A549 (cell line): ENCODE data around the gene ZNF747. TPM values are rescaled to one million over a fixed set of nuclear protein-coding genes. Genes with fewer than 3 reads are reported as not detected.

Source experiments
- ATAC-seq, 2 experiments: fragments of 200-7000 bp in 1 of 2; fragments of >200 bp in 1 of 2; cut with Nextera tagmentation in 1 of 2; cut with Tn5 transposase in 1 of 2; 3 replicates each; pipeline versions ENCODE4 v1.8.0 to v1.9.1; 2018 to 2020; ENCODE audit warnings: mild to moderate bottlenecking in 1 of 2, moderate library complexity in 1 of 2
- CTCF ChIA-PET: fragments of 300-600 bp; sonication (Branson Sonifier 250); formaldehyde crosslinking; extraction: SDS; loops from one replicate; lab custom pipeline; 2021; ENCODE audit warnings: antibody characterized with exemption, inconsistent platforms; lab: Yijun Ruan, JAX
- POLR2A ChIA-PET: fragments of 350-600 bp; formaldehyde crosslinking; extraction: SDS; loops from one replicate; lab custom pipeline; 2021; ENCODE audit warnings: antibody characterized with exemption, inconsistent platforms; lab: Yijun Ruan, JAX
- DNase-seq, 2 experiments: peaks; one replicate each; pipeline versions ENCODE4 v3.0.0 to v3.0.0-alpha.2; 2011 to 2016; ENCODE audit warnings: low read depth in 1 of 2, low spot score in 1 of 2
- FAIRE-seq: peaks from 2 replicates; lab custom pipeline; 2011; peaks lifted over from hg19 to GRCh38; lab: Jason Lieb, UNC
- H3K27ac ChIP-seq, 2 experiments: fragments of >200 bp; sonication (Bioruptor Twin); formaldehyde crosslinking; 3 replicates each; pipeline ENCODE4 v1.5.1; 2016 to 2017
- H3K4me1 ChIP-seq: fragments of >200 bp; sonication (Bioruptor Twin); formaldehyde crosslinking; 3 replicates; pipeline ENCODE4 v1.6.1; 2016
- H3K4me2 ChIP-seq: fragments of >200 bp; sonication (Bioruptor Twin); formaldehyde crosslinking; 3 replicates; pipeline ENCODE4 v1.6.1; 2016
- H3K4me3 ChIP-seq: fragments of >200 bp; sonication (Bioruptor Twin); formaldehyde crosslinking; 3 replicates; pipeline ENCODE4 v1.5.1; 2016
- H3K9me3 ChIP-seq: fragments of >200 bp; sonication (Bioruptor Twin); formaldehyde crosslinking; 3 replicates; pipeline ENCODE4 v1.6.1; 2016
- ATOH8 ChIP-seq: fragments of 250-450 bp; sonication (Bioruptor Pico); IDR thresholded peaks from 2 replicates; pipeline ENCODE4 v1.5.0; 2020; ENCODE audit warnings: low read depth, mild to moderate bottlenecking, moderate library complexity
- BCL3 ChIP-seq: fragments of >200 bp; sonication (Bioruptor Twin); formaldehyde crosslinking; IDR thresholded peaks from 3 replicates; pipeline ENCODE4 v1.6.1; 2016
- CBX2 ChIP-seq: fragments of 200-600 bp; sonication (generic); IDR thresholded peaks from 2 replicates; pipeline ENCODE4 v1.6.1; 2016; ENCODE audit warnings: low read depth, mild to moderate bottlenecking, borderline replicate concordance
- CEBPB ChIP-seq, 2 experiments: fragments of >200 bp in 1 of 2; sonication (Bioruptor Twin) in 1 of 2; formaldehyde crosslinking in 1 of 2; IDR thresholded peaks; 2 replicates each; pipeline ENCODE4 v1.6.1; 2012 to 2016
- EHMT2 ChIP-seq: fragments of 200-600 bp; sonication (generic); IDR thresholded peaks from 2 replicates; pipeline ENCODE4 v1.6.1; 2016; ENCODE audit warnings: antibody characterized with exemption, low read depth, mild to moderate bottlenecking, moderate library complexity
- ELK1 ChIP-seq: fragments of 150-350 bp; IDR thresholded peaks from 2 replicates; pipeline ENCODE4 v1.6.1; 2014; ENCODE audit warnings: low read depth, mild to moderate bottlenecking, low read length
- ESRRA ChIP-seq: fragments of 150-350 bp; IDR thresholded peaks from 2 replicates; pipeline ENCODE4 v1.6.1; 2014; ENCODE audit warnings: mild to moderate bottlenecking, low read length, borderline replicate concordance
- FOSL2 ChIP-seq, 2 experiments: fragments of 450-650 bp in 1 of 2; fragments of >200 bp in 1 of 2; sonication (Bioruptor Twin) in 1 of 2; formaldehyde crosslinking; IDR thresholded peaks; 2 replicates each; pipeline versions ENCODE4 v1.5.0 to v1.6.1; 2016 to 2020; ENCODE audit warnings: mild to moderate bottlenecking in 1 of 2, moderate library complexity in 1 of 2
- HDAC2 ChIP-seq: fragments of 200-600 bp; sonication (generic); IDR thresholded peaks from 2 replicates; pipeline ENCODE4 v1.6.1; 2016
- HES2 ChIP-seq: fragments of >200 bp; sonication (Bioruptor Twin); formaldehyde crosslinking; IDR thresholded peaks from 2 replicates; pipeline ENCODE4 v1.6.1; 2016
- HOXA7 ChIP-seq: fragments of 250-450 bp; sonication (Bioruptor Pico); IDR thresholded peaks from 2 replicates; pipeline ENCODE4 v1.5.0; 2020; ENCODE audit warnings: mild to moderate bottlenecking, moderate library complexity
- JUN ChIP-seq, 2 experiments: fragments of >200 bp; sonication (Bioruptor Twin); formaldehyde crosslinking; IDR thresholded peaks; 2 replicates in 1 of 2; 3 replicates in 1 of 2; pipeline ENCODE4 v1.6.1; 2016 to 2017
- KDM1A ChIP-seq: fragments of 200-600 bp; sonication (generic); IDR thresholded peaks from 2 replicates; pipeline ENCODE4 v1.6.1; 2016; ENCODE audit warnings: low read depth, mild to moderate bottlenecking
- KDM5A ChIP-seq: fragments of 200-600 bp; sonication (generic); IDR thresholded peaks from 2 replicates; pipeline ENCODE4 v1.6.1; 2016; ENCODE audit warnings: antibody characterized with exemption, mild to moderate bottlenecking
- MAFK ChIP-seq: fragments of 450-650 bp; IDR thresholded peaks from 2 replicates; pipeline ENCODE4 v1.6.1; 2014; ENCODE audit not compliant: partially characterized antibody
- MYC ChIP-seq: IDR thresholded peaks from 2 replicates; pipeline ENCODE4 v1.6.1; 2012; ENCODE audit warnings: mild to moderate bottlenecking, inconsistent platforms, low read length, improper control_type of control experiment, borderline replicate concordance
- NFE2L2 ChIP-seq: fragments of 150-350 bp; conservative IDR thresholded peaks from 2 replicates; pipeline ENCODE4 v1.6.1; 2014; ENCODE audit warnings: low read length
- NR3C1 ChIP-seq: fragments of >200 bp; sonication (Bioruptor Twin); formaldehyde crosslinking; IDR thresholded peaks from 3 replicates; pipeline ENCODE4 v1.6.1; 2017
- PBX3 ChIP-seq: IDR thresholded peaks from 2 replicates; pipeline ENCODE4 v1.6.1; 2012
- RARB ChIP-seq: fragments of 250-450 bp; sonication (Bioruptor Pico); IDR thresholded peaks from 2 replicates; pipeline ENCODE4 v1.8.0; 2021; ENCODE audit warnings: mild to moderate bottlenecking, moderate library complexity
- ZNF302 ChIP-seq: fragments of 250-450 bp; sonication (Bioruptor Pico); IDR thresholded peaks from 2 replicates; pipeline ENCODE4 v1.9.0; 2021; ENCODE audit warnings: inconsistent platforms, mild to moderate bottlenecking, moderate library complexity
- WGBS: methylation state at CpG from one replicate; pipeline ENCODE4 v1.1.6; 2017; ENCODE audit errors: missing lambda C conversion rate; 5-methylcytosine and 5-hydroxymethylcytosine counted together
- polyA plus RNA-seq, 4 experiments: library from polyadenylated mRNA; depleted of rRNA in 3 of 4; stranded (reverse); fragments of >200 nt; fragmentation: RNase III in 1 of 4; extraction: RNeasy Plus Mini Kit Qiagen cat#74134 plus additional on column Dnase treatment in 1 of 4; gene quantifications; 2 replicates in 3 of 4; 3 replicates in 1 of 4; pipeline ENCODE4 v1.2.3, GENCODE V29; 2011 to 2017

Gene ZNF747
- polyA plus RNA-seq, 2 of the 4 experiments (the other 2 are of a cell fraction): 4.8 to 5.0 TPM

GRCh38 chr16:30490210-30490609 is 44.4 kb downstream of the ZNF747 start:
- CTCF ChIA-PET: interaction anchor here (2.1 to 2.5 kb wide), 2 partner anchors 18 to 139 kb away, joined by 5 to 9 read pairs; partner anchors contain the start of gene ITGAL
- ATAC-seq (no peak), FAIRE-seq (no peak), DNase-seq (no peak)
- no peak overlapping the region for H3K27ac ChIP-seq
- peaks cover 22% of the 10 kb centered on the region for H3K4me1 ChIP-seq
- H3K9me3 ChIP-seq: no peaks in the 10 kb centered on the region
- no peak for TF ChIP-seq PBX3
- TF ChIP-seq HES2: no peak
- TF ChIP-seq BCL3: no peak
- no peak for TF ChIP-seq KDM5A
- no peak for TF ChIP-seq KDM1A
- TF ChIP-seq HDAC2: no peak
- TF ChIP-seq NR3C1: no peak
- no peak for TF ChIP-seq EHMT2
- no peak for TF ChIP-seq ZNF302 (CRISPR knock-in tag)
- TF ChIP-seq ESRRA: no peak
- TF ChIP-seq MYC: no peak
- no peak for TF ChIP-seq JUN (IDR thresholded peaks at IDR 0.05)
- TF ChIP-seq ATOH8: no peak
- TF ChIP-seq HOXA7 (CRISPR knock-in tag): no peak
- no peak for TF ChIP-seq FOSL2 (IDR thresholded peaks at IDR 0.05)
- TF ChIP-seq FOSL2 (CRISPR knock-in tag; IDR thresholded peaks at IDR 0.05): no peak
- TF ChIP-seq CBX2: no peak
- TF ChIP-seq ELK1: no peak
- TF ChIP-seq NFE2L2: no peak
- TF ChIP-seq RARB (CRISPR knock-in tag): no peak
- POLR2A ChIA-PET: no interaction called here
- WGBS: 93% methylated on average over 6 of the region's 6 CpGs
- no peak overlapping the region for H3K4me3 ChIP-seq
- H3K4me2 ChIP-seq: no peak overlapping the region

GRCh38 chr16:30488764-30489605 is 45.7 kb downstream of the ZNF747 start:
- WGBS: 30% methylated on average over 9 of the region's 11 CpGs
- CTCF ChIA-PET: interaction anchor here (1.0 to 2.5 kb wide), 5 partner anchors 26 to 140 kb away, joined by 3 to 9 read pairs (median 4); partner anchors contain the start of gene DCTPP1
- peak in 1 of 2 experiments; percentile 40 for DNase-seq
- Histone ChIP-seq H3K4me1 (peaks cover 22% of the 10 kb centered on the region), H3K9me3 (no peaks in the 10 kb centered on the region), H3K4me3 (no peak overlapping the region), H3K27ac (peak overlapping the region in 1 of 2 experiments; percentile 62; a peak in 4 of 6 replicates), H3K4me2 (peak overlapping the region; percentile 46)
- no peak for FAIRE-seq
- peak; percentile 54 to 69; a peak in 4 of 6 replicates for ATAC-seq
- TF ChIP-seq CEBPB (IDR thresholded peaks at IDR 0.05) (peak; percentile 52 to 85), BCL3 (no peak), MAFK (peak; percentile 45)
- POLR2A ChIA-PET: no interaction called here
